GM12801 (cell line): ENCODE data around the gene GNPDA1.

ENCODE experiments used
- CTCF ChIP-seq: IDR thresholded peaks from one replicate; pipeline ENCODE4 v1.5.1; 2011; ENCODE audit warnings: control low read depth; ENCODE audit not compliant: insufficient read length; ENCODE audit errors: extremely low read depth

GNPDA1 gene

GRCh38 chr5:142003266-142003800 lies 9.5 kb downstream of the GNPDA1 start:
- no peak for TF ChIP-seq CTCF

GRCh38 chr5:142000704-142001484 lies 11.9 kb downstream of the GNPDA1 start:
- TF ChIP-seq CTCF = no peak

GRCh38 chr5:142000173-142000572 lies 12.7 kb downstream of the GNPDA1 start:
- no peak for TF ChIP-seq CTCF

- TF ChIP-seq CTCF = no peak
Observed at GRCh38 chr5:141997358-141997960, 15.4 kb downstream of the GNPDA1 start.

GRCh38 chr5:141995656-141996055 lies 17.2 kb downstream of the GNPDA1 start:
- no peak for TF ChIP-seq CTCF

GRCh38 chr5:141994511-141995136 lies 18.2 kb downstream of the GNPDA1 start:
- TF ChIP-seq CTCF = no peak

- no peak for TF ChIP-seq CTCF
Observed at GRCh38 chr5:141992349-141992963, 20.4 kb downstream of the GNPDA1 start.
